ENCODE data around the gene DYNLT1.

The DYNLT1 gene

GRCh38 chr6:158599635-158600034 is 44.9 kb downstream of the DYNLT1 start:
- TF ChIP-seq CTCF (IDR thresholded peaks at IDR 0.05): no peak
- H3K4me3 ChIP-seq: no peak overlapping the region

GRCh38 chr6:158597565-158597964 is 47.0 kb downstream of the DYNLT1 start:
- H3K27ac ChIP-seq: no peak overlapping the region
- H3K4me3 ChIP-seq: no peak overlapping the region
- DNase-seq (ENCODE audit: low spot score): no peak
- TF ChIP-seq CTCF (IDR thresholded peaks at IDR 0.05): no peak

More at GRCh38 chr6:158599635-158600034, 44.9 kb downstream of the DYNLT1 start:
- no peak overlapping the region for H3K27ac ChIP-seq
- no peak for DNase-seq (ENCODE audit: low spot score)

- no peak for TF ChIP-seq CTCF (IDR thresholded peaks at IDR 0.05)
- Histone ChIP-seq H3K27ac (no peak overlapping the region), H3K4me3 (no peak overlapping the region)
- no peak for DNase-seq (ENCODE audit: low spot score)
These were observed 47.7 kb downstream of the DYNLT1 start for GRCh38 chr6:158596861-158597260.

- Histone ChIP-seq H3K27ac (no peak overlapping the region), H3K4me3 (no peak overlapping the region)
- DNase-seq (ENCODE audit: low spot score): no peak
- no peak for TF ChIP-seq CTCF (IDR thresholded peaks at IDR 0.05)
These were observed 49.3 kb downstream of the DYNLT1 start for GRCh38 chr6:158595223-158595622.

GRCh38 chr6:158593670-158594069 is 50.9 kb downstream of the DYNLT1 start:
- TF ChIP-seq CTCF (IDR thresholded peaks at IDR 0.05): no peak
- no peak overlapping the region for H3K27ac ChIP-seq
- no peak for DNase-seq (ENCODE audit: low spot score)
- H3K4me3 ChIP-seq: no peak overlapping the region

GRCh38 chr6:158591810-158592209 is 52.7 kb downstream of the DYNLT1 start:
- no peak for TF ChIP-seq CTCF (IDR thresholded peaks at IDR 0.05)
- H3K4me3 ChIP-seq: no peak overlapping the region
- no peak for DNase-seq (ENCODE audit: low spot score)
- H3K27ac ChIP-seq: no peak overlapping the region

- no peak for DNase-seq (ENCODE audit: low spot score)
- Histone ChIP-seq H3K4me3 (no peak overlapping the region), H3K27ac (no peak overlapping the region)
- TF ChIP-seq CTCF (IDR thresholded peaks at IDR 0.05): no peak
These were observed 53.3 kb downstream of the DYNLT1 start for GRCh38 chr6:158591134-158591809.
